ENCODE data around the gene VPS8.

- TF ChIP-seq POLR2A (IDR thresholded peaks at IDR 0.05), result no peak
- TF ChIP-seq, protein P1, sequence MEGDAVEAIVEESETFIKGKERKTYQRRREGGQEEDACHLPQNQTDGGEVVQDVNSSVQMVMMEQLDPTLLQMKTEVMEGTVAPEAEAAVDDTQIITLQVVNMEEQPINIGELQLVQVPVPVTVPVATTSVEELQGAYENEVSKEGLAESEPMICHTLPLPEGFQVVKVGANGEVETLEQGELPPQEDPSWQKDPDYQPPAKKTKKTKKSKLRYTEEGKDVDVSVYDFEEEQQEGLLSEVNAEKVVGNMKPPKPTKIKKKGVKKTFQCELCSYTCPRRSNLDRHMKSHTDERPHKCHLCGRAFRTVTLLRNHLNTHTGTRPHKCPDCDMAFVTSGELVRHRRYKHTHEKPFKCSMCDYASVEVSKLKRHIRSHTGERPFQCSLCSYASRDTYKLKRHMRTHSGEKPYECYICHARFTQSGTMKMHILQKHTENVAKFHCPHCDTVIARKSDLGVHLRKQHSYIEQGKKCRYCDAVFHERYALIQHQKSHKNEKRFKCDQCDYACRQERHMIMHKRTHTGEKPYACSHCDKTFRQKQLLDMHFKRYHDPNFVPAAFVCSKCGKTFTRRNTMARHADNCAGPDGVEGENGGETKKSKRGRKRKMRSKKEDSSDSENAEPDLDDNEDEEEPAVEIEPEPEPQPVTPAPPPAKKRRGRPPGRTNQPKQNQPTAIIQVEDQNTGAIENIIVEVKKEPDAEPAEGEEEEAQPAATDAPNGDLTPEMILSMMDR (IDR thresholded peaks at IDR 0.05), result no peak
Observed at GRCh38 chr3:184778426-184779332, 33.3 kb upstream of the VPS8 start.

Measured in esophagus squamous epithelium (tissue), 4 donors.